HS-27A (cell line): ENCODE data around the gene DELE1.
"Not testable (repeated sequence)": the region's sequence is repeated elsewhere in the genome, so short reads cannot be mapped to it uniquely, and the experiment has no call there.

Source experiments
- DNase-seq: peaks from one replicate; pipeline ENCODE4 v3.0.0-alpha.2; 2012; ENCODE audit warnings: low read depth, missing footprints

The DELE1 gene

DNA sequence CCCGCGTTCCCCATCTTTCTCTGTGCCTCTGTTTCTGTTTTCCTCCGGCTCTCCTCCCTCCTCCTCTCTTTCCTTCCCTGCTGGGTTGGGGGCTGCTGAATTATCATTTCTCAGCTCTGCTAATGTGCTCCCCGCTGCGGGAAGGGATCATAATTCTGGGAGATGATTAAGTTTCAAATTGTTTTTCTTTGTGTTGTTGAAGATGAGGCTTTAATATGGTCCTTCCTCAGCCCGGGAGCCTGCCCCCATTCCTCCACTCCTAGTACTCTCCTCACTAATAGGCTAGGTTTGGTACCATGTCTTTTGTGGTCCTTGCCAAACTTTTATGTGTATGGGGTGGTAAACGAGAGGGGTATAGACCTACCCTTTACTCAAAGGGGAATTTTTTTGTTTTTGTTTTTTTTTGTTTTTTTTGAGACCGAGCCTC is 39.8 kb upstream of the DELE1 start:
- no peak for DNase-seq

DNA sequence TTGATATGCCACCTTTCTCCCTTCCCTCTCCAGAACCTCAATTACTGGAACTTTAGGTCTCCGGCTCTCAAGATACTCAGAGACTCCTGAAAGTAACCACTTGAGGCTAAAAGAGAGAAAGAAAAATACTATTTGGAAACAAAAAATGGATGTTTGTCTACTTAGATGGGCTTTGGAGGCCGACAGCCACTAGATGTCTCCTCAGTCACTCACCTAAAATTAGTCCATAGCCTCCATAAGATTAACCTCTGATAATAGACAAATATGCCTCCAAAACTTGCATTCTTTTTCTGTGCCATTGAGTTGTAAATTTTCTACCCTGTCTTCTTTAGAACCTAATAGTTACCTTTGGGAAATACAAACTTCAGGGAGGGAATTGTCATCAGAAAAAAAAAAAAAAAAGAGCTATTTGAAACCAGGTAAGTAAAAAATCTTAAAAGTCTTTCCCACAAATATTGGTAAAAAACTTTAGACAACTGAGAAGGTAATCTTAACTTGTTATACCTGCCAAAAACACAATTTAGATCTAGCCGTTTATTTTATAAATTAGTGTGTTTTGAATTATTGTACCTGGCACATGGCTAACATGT is 34.3 kb upstream of the DELE1 start:
- DNase-seq: no peak

DNA sequence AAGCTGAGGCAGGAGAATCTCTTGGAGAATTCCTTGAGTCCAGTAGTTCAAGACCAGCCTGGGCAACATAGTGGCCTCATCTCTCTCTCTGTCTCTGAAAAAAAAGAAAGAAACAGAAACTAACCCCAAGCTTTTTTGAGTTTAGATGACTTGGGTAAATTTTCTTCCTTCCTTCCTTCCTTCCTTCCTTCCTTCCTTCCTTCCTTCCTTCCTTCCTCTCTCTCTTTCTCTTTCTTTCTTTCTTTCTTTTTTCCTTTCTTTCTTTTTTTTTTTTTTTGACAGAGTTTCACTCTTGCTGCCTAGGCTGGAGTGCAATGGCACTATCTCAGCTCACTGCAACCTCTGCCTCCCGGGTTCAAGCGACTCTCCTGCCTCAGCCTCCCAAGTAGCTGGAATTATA is 33.2 kb upstream of the DELE1 start:
- DNase-seq: not testable (repeated sequence)

DNA sequence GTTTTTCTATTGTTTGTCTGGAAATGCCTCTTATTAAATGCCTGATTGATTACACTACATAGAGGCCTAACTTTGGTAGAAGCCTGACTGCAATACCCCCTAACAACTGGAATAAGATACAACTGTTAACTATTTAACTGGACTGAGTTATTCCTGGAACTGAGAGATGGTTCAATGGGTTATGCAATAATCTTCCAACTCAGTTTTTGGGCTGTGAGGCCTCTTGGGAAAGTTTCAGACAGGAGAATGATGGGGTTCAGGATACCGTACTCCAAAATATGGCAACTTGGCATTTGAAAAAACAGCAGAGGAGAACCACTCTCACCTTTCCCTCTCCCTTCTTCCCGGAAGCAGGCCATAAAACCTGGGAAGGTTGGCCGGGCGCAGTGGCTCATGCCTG is 26.2 kb upstream of the DELE1 start:
- no peak for DNase-seq

DNA sequence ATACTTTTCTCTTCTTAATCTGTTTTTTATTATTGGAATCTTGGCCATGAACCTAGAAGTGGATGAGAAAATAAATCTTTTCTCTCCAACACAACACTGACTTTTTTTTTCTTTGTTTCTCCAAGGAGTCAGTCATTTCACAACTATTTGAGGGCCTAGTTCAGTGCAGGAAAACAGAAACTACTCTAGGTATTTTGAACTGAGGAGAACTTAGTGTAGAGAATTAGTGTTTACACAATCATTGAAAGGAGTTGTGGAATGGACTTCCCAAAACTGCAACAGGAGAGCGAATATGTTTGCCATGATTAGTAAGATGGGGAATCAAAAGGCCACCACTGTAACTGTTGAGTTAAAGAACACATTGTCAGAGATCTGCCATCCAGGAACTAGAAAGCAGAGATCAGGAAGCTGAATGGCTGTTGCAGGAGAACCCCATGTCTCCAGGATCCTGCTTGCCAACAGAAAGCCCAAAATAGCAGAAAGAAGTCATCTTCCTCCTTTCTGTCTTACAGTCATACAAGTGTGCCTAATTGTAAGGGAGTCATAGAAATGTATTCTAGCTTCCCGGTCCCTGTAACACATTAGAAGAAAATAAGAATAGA is 25.1 kb upstream of the DELE1 start:
- DNase-seq: no peak

DNA sequence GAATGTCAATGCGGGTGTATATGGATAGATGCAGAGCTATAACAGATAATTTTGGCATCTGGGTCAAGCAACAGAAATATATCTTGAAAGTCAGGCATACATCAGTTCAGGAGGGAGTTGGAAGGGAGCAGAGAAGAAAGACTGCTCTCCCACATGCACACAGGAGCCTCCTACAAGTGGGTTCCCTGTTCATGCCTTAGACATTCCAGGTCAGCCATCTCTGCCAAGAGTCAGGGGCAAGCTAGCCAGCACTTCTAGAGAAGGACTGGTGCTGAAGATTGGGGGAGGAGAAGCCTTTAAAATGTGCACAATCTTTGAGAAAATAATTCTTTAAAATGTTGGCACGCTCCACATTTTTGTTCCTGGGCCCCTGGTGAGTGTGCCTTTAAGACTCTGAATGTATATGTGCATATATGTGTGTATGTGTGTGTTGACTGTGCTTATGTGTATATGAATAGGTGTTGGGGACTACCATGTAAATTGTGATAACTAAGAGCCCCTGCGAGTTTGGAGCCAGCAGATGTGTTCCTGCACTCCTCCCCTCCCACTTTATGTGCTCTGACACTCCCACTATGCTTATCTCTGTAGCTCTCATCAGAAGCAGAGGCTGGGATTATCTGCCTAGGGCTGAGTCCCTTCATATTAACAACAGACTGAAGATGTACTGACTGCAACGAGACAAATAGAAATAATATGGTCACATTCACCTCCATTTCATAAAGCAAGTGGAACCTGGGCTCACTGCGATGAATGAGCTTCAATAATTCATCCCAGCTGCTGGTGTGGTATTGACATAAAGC is 21.5 kb upstream of the DELE1 start:
- DNase-seq: no peak

DNA sequence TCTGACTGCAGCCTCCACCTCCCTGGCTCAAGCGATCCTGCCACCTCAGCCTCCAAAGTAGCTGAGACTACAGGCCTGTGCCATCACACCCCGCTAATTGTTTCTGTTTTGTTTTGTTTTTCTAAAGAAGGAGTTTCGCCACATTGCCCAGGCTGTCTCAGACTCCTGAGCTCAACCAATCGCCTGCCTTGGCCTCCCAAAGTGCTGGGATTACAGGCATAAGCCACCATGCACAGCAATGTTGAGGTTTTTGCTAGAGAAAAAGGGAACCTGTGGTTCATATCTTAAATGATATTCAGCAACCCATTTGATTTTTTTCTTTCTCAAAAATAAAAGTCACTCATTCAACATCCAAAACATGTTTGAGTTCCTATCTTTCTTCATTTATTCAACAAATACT is 20.4 kb upstream of the DELE1 start:
- DNase-seq: no peak

DNA sequence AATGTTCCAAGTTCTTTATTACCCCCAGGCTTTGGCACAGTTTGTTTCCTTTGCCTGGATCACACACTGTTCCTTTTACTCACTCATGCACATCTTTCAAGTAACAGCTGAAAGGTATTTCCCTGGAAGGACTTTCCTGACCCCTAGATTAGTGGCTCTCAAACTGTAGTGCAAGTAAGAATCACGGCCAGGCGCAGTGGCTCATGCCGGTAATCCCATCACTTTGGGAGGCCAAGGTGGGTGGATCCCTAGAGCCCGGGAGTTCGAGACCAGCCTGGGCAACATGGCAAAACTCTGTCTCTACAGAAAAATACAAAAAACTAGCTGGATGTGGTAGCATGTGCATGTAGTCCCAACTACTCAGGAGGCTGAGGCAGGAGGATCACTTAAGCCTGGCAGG is 19.1 kb upstream of the DELE1 start:
- DNase-seq: no peak

DNA sequence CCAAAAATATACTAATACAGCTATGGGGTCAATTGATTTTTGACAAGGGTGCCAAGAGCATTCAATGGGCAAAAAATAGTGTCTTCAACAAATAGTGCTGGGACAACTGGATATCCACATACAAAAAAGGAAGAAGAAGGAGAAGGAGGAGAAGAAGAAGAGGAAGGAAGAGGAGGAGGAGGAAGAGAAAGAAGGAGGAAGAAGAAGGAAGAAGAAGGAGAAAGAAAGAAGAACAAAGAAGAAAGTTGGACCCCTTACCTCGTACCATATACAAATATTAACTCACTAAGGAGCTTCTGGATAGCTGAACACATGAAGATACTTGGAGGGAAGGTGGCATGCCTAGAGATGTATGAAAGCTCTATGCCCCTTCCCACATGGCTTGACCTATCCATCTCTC is 17.2 kb upstream of the DELE1 start:
- no peak for DNase-seq

DNA sequence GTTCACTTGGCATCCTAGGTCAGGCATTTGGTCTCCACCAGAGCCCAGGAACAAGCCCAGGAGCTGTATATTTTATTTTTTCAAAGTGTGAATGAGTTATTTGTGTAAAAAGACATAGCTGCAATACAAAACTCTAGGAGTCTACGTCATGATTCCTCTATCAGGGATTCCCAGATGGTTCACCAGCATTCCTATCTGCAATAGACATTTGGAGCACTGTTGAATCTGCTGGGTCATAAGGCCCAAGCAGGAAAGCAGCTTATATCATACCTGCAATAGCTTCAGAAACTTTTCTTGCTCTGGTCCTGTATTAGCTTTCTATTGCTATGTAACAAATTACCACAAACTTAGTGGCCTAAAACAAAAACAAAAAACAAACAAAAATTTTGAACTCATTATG is 16.7 kb upstream of the DELE1 start:
- DNase-seq: no peak

DNA sequence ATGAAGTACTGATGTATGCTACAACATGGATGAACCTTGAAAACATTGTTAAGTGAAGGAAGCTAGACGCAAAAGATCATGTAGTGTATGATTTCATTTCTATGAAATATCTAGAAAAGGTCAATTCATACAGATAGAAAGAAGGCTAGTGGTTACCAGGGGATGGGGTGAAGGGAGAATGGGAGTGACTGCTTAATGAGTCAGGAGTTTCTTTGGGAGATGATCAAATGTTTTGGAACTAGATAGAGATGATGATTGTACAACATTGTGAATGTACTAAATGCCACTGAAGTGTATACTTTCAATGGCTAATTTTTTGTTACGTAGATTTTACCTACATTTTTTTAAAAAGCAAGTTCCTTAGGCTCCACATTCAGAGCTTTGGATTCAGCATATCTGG is 14.9 kb upstream of the DELE1 start:
- no peak for DNase-seq

DNA sequence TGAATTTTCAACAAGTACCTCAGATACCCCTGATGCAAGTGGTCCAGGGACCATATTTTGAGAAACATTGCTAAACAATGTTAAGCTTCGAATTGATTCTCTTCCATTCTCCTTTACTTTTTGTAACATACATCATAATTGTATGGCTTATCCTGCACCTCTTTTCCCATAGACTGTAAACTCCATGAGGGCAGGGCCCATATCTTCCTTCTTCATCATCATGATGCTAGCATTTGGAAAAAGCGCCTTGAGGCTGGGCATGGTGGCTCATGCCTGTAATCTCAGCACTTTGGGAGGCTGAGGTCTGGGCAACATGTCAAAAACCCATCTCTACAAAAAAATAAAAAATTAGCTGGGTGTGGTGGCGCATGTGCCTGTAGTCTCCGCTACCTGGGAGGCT is 14.5 kb upstream of the DELE1 start:
- no peak for DNase-seq

DNA sequence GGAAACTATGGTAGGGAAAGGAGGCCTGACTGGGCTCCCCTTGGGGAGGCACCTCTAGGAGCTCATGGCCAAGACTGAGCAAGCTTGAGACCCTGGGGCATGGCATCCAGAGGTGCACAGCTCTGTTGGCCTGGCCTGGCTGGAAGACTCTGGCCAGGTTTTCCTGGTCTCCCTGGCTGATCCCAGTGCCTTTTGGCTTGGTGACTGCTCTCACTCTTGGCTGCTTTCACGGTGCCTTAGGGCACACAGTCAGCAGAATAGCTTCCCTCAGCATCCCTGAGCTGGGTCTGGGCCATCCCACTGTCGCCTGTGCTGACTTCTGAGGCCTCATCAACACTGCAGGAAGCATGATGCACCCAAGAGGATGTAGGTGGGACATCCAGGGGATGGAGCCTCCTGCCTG is 13.4 kb upstream of the DELE1 start:
- DNase-seq: no peak

DNA sequence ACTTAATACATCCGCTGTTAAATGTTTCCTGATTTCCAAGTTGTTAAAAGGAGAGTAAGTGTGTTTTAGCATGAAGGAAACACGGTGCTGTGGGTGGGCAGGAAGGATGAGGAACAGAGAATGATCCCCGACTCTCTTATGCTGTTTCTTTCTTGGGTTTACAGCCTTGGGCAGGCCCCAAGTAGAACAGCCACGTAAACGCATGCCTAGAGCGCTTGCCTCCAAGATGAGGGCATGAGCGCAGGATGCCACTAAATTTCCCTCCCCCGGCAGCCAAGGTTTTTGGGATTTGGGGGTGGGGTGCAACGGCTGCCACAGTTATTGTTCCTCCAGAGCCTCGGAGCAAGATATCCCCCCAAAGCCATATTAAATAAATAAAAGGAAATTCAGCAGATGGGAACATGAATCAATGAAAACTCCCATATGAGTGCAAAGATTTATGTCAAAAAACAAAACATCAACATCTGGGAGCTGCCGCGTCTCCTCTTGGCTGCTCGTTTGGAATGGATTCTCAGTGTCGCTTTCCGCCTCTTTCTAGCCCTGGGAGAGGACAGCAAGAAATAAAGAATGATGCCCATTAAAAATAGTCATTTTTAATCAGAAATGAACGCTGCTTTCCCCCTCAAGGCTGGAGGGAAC is 10.0 kb upstream of the DELE1 start:
- no peak for DNase-seq

DNA sequence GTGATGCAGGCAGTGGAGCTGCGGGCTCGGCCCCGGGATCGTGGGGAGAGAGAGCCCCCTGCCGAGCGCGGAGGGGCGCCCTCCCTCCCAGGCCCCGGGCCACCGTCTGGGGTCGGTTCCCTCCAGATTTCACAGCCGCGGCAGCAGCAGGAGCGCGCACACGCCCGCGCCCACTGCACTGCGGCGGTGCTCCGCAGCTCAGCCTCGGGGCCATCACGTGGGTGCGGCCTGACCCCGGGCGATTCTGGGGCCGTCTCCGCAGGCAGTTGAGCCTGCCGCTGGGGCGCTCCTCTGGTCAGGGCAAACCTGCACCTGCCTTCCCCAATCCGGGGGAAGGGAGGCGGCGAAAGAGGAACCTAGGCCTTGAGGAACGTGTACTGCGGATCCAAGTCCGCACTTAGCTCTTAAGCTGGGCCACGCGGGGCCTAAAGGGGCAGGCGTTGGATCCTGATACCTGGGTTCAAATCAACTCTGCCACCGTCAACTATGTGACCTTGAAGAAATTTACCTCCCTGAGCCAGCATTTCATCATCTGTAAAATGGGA is 9.4 kb upstream of the DELE1 start:
- no peak for DNase-seq

DNA sequence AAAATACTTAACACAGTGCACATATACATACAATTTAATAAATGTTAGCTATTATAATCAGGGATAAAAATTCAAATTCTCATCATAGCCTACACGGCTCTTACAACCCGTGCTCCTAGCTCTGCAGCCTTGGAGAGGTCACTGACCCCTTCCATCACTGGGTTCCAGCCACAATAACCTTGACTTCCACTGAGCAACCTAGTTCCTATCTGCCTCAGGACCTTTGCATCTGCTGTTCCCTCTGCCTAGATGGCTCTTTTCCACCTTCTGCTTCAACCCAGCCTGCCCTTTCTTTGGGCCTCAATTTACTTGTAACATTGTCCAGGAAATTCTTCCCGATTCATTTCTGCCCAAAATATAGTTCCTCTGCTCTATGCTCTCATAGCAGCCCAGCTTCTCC is 8.9 kb upstream of the DELE1 start:
- DNase-seq: no peak

DNA sequence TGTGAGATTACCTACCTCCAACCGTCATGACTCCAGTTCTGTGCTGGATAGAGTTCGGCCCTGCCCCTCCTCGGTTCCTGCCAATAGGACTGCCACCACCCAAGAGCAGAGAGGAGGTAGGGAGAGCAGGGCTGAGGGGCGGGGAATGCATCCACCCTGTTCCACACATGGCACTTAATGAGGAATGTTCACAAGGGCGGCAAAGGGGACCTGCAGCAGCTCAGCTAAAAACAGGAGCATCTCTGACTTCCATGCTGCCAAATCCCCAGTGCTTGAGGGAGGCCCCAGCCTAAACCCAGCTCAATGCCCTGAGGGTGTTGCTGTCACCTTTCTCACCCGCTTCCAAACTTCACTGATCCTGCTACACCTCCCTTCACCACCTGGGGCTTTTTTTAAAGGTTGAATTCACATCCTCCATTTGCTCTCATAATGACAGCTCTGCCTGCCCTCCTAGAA is 7.8 kb upstream of the DELE1 start:
- DNase-seq: no peak

DNA sequence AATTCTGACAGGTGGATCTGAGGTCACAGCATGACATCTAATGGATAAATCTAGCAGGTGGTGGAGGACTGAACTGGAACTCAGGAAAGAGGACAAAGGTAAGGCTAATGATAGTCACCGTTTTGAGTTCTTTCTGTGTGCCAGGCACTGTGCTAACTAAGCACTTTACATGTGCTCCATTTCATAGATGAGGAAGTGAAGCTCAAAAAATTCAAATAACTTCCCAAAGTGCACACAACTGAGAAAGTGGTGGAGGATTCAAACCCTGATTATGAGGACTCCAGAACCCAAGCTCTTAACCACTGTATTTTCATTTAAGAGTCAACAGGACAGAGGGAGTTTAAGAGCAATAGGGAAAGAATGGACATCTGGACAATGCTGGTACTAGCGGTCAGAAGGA is 7.1 kb upstream of the DELE1 start:
- no peak for DNase-seq

DNA sequence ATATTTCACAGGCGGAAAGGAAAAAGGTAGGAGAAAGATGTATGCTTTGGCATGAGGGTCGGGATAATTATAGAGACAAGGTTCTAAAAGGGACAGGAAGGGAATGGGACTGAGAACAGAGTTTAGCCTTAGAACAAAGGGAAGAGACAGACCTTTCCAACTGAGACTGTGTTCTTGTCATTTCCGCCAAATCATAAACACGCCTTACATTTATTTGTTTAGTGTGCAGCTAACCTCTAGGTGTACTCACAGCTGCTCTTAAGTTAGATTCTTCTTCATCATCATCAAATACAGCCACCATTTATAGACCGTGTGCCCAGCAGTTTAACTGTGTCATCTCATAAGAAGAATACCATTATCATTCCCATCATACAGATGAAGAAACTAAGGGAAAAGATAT is 5.9 kb upstream of the DELE1 start:
- DNase-seq: no peak

DNA sequence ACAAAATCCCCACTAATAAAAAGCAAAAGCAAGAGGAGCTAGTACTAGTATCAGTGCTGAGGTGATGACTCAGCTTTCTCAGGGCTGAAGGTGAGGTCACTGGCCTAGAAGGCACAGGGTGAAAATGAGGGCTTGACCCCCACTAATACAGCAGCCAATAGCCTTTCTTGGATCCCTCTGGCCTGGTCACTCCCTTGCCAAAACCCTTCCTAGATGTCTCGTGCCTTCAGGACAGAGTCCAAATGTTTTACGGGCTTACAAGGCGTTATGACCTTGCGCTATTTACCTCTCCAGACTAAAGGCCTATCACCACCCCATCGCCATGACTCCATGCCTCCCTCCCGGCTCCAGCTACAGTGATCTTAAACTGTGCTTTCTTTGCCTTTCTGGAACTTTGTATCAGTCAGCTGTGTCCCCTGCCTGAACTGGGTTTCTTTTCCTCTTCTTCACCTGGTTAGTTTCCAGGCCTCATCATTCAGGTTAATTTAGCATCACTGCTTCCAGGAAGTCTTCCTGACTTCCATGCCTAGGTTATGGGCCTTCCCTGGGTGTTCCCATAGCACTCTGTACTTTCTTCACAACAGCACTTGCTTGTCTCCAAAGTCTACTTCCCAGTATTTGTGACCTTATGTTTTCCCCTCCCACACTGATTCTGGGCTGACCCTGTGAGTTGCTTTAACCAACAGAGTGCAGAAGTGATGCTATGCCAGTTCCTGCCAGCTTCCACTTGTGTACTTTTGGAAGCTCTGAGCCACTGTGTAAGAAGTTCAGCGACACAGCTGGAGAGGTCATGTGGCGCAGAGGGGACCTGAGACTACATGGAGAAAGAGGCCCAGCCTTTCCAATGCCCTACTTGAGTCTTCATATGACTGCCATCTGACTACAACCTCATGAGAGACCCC is 4.2 kb upstream of the DELE1 start:
- DNase-seq: no peak

DNA sequence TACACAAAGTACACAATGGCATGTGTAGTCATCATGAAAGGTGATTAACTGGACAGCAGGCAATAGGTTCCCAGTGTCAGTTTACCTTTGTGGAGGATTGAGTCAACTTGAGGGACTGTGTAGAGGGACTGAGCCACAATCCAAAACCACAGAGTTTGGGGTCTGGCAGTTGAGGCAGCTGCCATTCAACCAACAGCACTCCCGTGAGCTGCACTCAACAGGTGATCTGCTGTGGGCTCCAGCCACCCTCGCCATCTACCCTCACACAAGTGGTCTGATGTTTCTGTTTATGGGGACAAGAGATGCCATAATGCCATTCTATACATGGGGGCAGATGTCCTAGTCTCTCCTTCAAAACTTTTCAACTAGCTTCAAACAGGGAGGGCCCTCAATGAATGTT is 2.9 kb upstream of the DELE1 start:
- no peak for DNase-seq
